ENCODE measurements around the gene MYL5.

The MYL5 gene

GRCh38 chr4:708631-708933 is 34.2 kb downstream of the MYL5 start:
- no peak for DNase-seq

GRCh38 chr4:709348-709747 is 35.0 kb downstream of the MYL5 start:
- no peak for DNase-seq

GRCh38 chr4:710116-710515 is 35.8 kb downstream of the MYL5 start:
- no peak for DNase-seq

GRCh38 chr4:710916-711315 is 36.6 kb downstream of the MYL5 start:
- DNase-seq: no peak

GRCh38 chr4:712093-712492 is 37.8 kb downstream of the MYL5 start:
- no peak for DNase-seq

- DNase-seq: no peak
These were observed 38.7 kb downstream of the MYL5 start for GRCh38 chr4:712916-713632.

GRCh38 chr4:714087-714486 is 39.7 kb downstream of the MYL5 start:
- DNase-seq: no peak

- no peak for DNase-seq
These were observed 43.4 kb downstream of the MYL5 start for GRCh38 chr4:717601-718320.

GRCh38 chr4:718460-718859 is 44.1 kb downstream of the MYL5 start:
- DNase-seq: no peak

GRCh38 chr4:720111-720860 is 45.9 kb downstream of the MYL5 start:
- no peak for DNase-seq

- no peak for DNase-seq
These were observed 47.2 kb downstream of the MYL5 start for GRCh38 chr4:721261-722168.

GRCh38 chr4:722169-722725 is 47.9 kb downstream of the MYL5 start:
- DNase-seq: no peak

- DNase-seq: no peak
These were observed 48.6 kb downstream of the MYL5 start for GRCh38 chr4:722851-723360.

GRCh38 chr4:723751-724530 is 49.6 kb downstream of the MYL5 start:
- no peak for DNase-seq

GRCh38 chr4:725391-726234 is 51.3 kb downstream of the MYL5 start:
- DNase-seq: no peak

GRCh38 chr4:726235-726787 is 52.0 kb downstream of the MYL5 start:
- no peak for DNase-seq

- DNase-seq: no peak
These were observed 52.5 kb downstream of the MYL5 start for GRCh38 chr4:726838-727237.

- no peak for DNase-seq
These were observed 53.2 kb downstream of the MYL5 start for GRCh38 chr4:727576-727975.

- no peak for DNase-seq
These were observed 55.3 kb downstream of the MYL5 start for GRCh38 chr4:729336-730315.

Data from NCI-H2107 (cell line).